Esophagus muscularis mucosa (tissue), 4 donors: ENCODE data around the gene RTN4RL2.

ENCODE experiments used
- CTCF ChIP-seq, 3 experiments: fragments of 200-600 bp in 2 of 3; fragments of 450-650 bp in 1 of 3; sonication (generic) in 2 of 3; IDR thresholded peaks; one replicate each; pipeline ENCODE4 v1.5.1; 2017 to 2019; ENCODE audit warnings: antibody characterized with exemption in 3 of 3, mild to moderate bottlenecking in 2 of 3, moderate library complexity in 1 of 3
- EP300 ChIP-seq: sonication (generic); formaldehyde crosslinking; IDR thresholded peaks from one replicate; pipeline ENCODE4 v1.6.1; 2017; ENCODE audit warnings: antibody characterized with exemption
- POLR2A ChIP-seq: fragments of 450-650 bp; IDR thresholded peaks from one replicate; pipeline ENCODE4 v1.6.1; 2017; ENCODE audit warnings: antibody characterized with exemption, moderate library complexity, mild to moderate bottlenecking, low read depth
- POLR2AphosphoS5 ChIP-seq, 2 donors: sonication (generic); formaldehyde crosslinking; IDR thresholded peaks; one replicate each; pipeline ENCODE4 v1.6.1; 2017; ENCODE audit warnings: antibody characterized with exemption in 2 of 2

DNA sequence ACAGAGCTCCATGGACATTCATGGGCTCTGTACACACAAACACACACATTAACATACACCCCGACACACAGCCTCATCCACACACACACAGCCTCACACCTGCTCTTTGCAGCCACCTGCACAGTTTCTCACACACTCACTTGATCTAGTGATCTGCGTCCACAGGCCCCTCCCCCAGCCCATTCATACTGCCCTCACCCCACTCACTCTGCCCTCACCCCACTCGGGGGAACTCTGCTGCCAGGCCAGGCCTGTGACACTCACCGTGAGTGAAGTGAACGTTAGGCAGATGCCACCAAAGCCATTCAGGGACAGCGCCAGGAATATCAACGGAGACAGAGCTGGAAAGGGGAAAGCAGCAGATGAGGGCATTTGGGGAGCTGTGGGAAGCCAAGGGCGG lies 40.2 kb downstream of the RTN4RL2 start:
- TF ChIP-seq POLR2A: no peak
- no peak for TF ChIP-seq CTCF (IDR thresholded peaks at IDR 0.05)
- TF ChIP-seq EP300: no peak
- no peak for TF ChIP-seq POLR2AphosphoS5 (IDR thresholded peaks at IDR 0.05)
